GM19452 (cell line): ENCODE measurements around the gene OOSP2.
"Not testable (repeated sequence)": the region's sequence is repeated elsewhere in the genome, so short reads cannot be mapped to it uniquely, and the experiment has no call there.

Source experiments
- ATAC-seq: cut with Tn5 transposase; IDR thresholded peaks from one replicate; pipeline ENCODE4 v1.9.1; 2021; ENCODE audit not compliant: unreplicated experiment

The OOSP2 gene

GRCh38 chr11:60040109-60040508, at the start of gene OOSP2:
OOSP2 (plus strand) TSS chr11:60040409; CDS start chr11:60040460, 51 bp downstream.
- ATAC-seq = no peak

DNA sequence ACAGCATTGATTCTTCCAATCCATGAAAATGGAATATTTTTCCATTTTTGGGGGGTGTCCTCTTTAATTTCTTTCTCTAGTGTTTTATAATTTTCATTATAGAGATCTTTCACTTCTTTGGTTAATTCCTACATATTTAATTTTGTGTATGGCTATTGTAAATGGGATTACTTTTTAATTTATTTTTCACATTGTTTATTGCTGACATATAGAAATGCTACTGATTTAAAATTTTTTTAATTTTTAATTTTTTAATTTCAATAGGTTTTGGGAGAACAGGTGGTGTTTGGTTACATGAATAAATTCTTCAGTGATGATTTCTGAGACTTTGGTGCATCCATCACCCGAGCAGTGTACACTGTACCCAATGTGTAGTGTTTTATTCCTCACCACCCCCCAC, 49.8 kb upstream of the OOSP2 start:
- ATAC-seq = no peak

DNA sequence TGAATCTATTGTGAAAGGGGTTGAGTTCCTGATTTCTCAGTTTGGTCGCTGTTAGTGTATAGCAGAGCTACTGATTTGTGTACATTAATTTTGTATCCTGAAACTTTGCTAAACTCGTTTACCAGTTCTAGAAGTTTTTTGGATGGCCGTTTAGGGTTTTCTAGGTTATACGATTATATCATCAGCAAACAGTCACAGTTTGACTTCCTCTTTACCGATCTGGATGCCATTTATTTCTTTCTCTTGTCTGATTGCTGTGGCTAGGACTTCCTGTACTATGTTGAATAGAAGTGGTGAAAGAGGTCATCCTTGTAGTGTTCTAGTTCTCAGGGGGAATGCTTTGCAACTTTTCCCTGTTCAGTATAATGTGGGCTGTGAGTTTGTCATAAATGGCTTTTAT, 47.8 kb upstream of the OOSP2 start:
- no peak for ATAC-seq

- ATAC-seq = no peak
Observed at GRCh38 chr11:59997800-59998199, 42.4 kb upstream of the OOSP2 start.

DNA sequence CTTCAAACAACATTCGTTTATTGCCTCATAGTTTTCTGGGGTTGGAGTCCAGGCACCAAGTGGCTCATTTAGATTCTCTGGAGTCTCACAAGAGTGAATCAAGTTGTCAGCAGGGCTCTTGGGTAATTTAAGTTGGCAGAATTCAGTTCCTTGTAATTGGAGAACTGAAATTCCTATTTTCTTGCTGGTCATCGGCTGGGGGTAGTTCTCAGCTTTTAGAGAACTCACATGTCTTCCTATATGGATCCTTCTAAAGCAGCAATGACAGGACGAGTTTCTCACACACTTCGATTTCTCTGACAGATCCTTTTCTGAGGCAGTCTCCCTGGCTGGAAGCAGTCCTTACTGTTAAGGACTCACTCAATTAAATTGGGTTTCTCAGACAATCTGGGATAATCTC, 40.5 kb upstream of the OOSP2 start:
- no peak for ATAC-seq

- ATAC-seq = no peak
Observed at GRCh38 chr11:60003729-60004128, 36.5 kb upstream of the OOSP2 start.

GRCh38 chr11:60005360-60005759, 34.8 kb upstream of the OOSP2 start:
- ATAC-seq = no peak

GRCh38 chr11:60016881-60017280, 23.3 kb upstream of the OOSP2 start, which contains the start of gene OOSP4B:
OOSP4B (plus strand) TSS chr11:60017181.
- ATAC-seq = no peak

DNA sequence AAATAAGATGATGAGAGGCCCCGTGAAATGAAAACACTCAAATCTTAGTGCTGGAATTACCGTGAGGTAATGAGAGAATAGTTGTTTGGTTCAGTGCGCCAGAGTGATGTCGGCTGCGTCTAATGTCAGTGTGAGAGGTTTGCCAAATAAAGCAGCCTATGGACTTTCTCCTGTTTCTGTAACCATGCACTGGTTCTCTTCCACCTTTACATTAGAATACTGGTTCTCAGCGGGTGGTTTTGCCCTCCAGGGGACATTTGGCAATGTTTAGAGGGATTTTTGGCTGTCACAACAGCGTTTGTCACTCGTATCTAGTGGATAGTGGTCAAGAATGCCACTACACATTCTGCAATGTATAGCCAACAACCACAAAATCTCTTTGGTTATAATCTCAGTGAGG, 22.2 kb upstream of the OOSP2 start:
- ATAC-seq = no peak

DNA sequence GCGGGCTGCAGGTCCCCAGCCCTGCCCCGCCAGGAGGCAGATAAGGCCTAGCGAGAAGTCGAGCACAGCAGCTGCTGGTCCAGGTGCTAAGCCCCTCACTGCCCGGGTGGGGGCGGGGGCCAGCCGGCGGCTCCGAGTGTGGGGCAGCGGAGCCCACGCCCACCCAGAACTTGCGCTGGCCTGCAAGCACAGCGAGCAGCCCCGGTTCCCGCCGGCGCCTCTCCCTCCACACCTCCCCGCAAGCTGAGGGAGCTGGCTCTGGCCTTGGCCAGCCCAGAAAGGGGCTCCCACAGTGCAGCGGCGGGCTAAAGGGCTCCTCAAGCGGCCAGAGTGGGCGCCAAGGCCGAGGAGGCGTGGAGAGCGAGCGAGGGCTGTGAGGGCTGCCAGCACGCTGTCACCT, 19.8 kb upstream of the OOSP2 start:
- ATAC-seq = not testable (repeated sequence)

DNA sequence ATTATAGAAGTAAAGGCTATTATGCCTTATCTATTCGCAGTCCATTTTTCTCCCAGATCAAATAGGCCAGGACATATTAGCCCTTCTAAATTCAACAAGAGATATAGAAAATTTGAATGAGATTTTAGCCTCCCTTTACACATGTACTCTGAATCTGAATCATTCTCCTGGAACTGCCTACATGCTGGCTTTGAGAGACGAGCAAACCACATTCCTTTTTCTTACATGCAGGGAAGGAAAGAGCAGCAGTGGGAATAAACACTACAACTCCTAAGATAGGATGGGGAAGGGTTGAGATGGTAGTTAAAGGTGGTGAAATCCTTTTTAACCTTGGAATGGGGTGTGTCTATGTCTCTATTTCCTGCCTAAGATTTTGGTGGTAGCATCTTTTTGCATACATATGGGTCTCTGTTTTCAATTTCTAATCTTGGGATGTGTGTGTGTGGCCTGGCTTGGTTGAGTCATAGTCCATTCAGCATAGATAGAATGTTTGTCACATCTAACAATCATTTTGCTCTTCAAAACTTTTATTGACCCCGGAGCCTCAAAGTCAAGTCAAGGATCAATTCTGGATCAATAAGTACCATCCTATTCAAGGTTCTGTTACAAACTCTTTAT, 11.1 kb upstream of the OOSP2 start:
- ATAC-seq = no peak

DNA sequence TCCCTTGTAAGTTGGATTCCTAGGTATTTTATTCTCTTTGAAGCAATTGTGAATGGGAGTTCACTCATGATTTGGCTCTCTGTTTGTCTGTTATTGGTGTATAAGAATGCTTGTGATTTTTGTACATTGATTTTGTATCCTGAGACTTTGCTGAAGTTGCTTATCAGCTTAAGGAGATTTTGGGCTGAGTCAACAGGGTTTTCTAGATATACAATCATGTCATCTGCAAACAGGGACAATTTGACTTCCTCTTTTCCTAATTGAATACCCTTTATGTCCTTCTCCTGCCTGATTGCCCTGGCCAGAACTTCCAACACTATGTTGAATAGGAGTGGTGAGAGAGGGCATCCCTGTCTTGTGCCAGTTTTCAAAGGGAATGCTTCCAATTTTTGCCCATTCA, 10.2 kb downstream of the OOSP2 start:
- ATAC-seq = not testable (repeated sequence)

DNA sequence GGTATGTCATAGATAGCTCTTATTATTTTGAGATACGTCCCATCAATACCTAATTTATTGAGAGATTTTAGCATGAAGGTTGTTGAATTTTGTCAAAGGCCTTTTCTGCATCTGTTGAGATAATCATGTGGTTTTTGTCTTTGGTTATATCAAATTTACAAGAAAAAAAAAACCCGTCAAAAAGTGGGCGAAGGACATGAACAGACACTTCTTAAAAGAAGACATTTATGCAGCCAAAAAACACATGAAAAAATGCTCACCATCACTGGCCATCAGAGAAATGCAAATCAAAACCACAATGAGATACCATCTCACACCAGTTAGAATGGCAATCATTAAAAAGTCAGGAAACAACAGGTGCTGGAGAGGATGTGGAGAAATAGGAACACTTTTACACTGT, 10.6 kb downstream of the OOSP2 start:
- ATAC-seq = not testable (repeated sequence)

DNA sequence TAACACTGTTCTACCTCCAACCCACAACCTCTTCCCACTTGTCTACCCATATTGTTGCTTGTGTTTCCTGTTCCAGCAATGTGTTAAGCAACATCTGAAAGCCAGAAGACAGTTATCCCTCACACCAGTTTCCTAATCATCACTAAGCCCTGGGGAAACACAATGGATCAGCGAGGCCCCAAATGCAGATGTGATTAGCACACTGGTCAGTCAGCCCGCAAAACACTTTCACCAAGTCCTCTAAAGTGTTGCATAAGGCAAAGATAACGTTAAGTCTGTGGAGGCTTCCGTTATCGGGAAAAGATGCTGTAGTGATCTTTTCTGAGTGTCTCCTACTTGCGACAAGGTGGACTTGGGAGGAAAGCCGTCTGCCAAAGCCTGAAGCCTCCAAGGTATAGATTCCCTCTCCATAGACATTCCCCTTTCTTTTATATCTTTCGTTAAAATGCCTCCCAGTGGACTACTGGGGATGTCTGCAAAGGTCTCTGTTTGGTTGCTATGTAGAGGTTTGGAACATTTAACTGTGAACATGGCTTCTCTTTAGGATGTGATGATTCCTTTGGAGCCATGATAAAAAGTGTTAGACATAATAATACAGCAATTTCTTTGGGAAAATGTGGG, 16.2 kb downstream of the OOSP2 start, which contains the start of gene MS4A3:
Gene MS4A3, plus strand, starts transcription at position 317 of the 621 bp plus-strand sequence. CDS start 4,496 bp downstream, outside the sequence.
- no peak for ATAC-seq

GRCh38 chr11:60059052-60059451, 18.8 kb downstream of the OOSP2 start:
- ATAC-seq = no peak

DNA sequence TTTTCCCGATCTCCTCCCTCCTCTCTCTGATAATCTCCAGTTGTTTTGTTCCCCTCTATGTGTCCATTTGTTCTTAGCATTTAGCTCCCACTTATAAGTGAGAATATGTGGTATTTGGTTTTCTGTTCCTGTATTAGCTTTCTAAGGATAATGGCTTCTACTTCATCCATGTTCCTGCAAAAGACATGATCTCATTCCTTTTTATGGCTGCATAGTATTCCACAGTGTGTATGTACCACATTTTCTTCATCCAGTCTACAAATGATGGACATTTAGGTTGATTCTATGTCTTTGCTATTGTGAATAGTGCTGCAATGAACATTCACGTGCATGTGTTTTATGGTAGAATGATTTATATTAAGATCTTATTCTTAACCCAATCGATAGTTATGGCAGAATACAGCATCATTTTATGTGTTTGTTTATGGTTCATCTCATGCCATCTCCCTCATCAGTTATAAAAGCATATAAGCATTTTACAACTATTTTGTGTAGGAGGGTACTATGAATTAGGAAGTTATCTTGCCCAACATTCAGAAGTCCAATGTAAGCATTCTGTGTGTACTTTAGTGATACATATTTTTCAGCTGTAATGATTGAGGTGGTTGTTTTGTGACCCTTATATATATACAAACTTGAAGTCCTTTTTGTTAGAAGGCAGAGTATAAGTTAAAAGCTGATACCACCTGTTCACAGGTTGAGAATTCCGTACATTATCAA, 19.5 kb downstream of the OOSP2 start:
- no peak for ATAC-seq

DNA sequence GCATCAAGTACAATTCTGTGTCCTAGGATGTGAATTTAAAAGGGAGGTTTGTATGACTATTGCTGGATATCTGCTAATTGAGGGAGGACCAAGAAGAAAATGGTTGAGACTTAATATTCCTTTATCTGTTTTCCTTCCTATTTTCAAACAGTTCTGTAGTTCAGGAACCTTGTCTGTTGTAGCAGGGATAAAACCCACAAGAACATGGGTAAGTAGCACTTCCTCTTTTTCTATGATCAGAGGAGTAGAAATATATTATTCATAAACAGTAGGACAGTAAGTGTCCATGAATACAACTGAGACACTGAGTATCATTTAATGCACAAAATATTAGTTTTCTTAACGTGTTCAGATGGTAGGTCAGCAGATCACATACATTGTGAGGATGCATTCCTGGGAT, 23.9 kb downstream of the OOSP2 start:
- no peak for ATAC-seq

- no peak for ATAC-seq
Observed at GRCh38 chr11:60065801-60066200, 25.6 kb downstream of the OOSP2 start.

- no peak for ATAC-seq
Observed at GRCh38 chr11:60069450-60069849, 29.2 kb downstream of the OOSP2 start.

- not testable (repeated sequence) for ATAC-seq
Observed at GRCh38 chr11:60071644-60072043, 31.4 kb downstream of the OOSP2 start.

DNA sequence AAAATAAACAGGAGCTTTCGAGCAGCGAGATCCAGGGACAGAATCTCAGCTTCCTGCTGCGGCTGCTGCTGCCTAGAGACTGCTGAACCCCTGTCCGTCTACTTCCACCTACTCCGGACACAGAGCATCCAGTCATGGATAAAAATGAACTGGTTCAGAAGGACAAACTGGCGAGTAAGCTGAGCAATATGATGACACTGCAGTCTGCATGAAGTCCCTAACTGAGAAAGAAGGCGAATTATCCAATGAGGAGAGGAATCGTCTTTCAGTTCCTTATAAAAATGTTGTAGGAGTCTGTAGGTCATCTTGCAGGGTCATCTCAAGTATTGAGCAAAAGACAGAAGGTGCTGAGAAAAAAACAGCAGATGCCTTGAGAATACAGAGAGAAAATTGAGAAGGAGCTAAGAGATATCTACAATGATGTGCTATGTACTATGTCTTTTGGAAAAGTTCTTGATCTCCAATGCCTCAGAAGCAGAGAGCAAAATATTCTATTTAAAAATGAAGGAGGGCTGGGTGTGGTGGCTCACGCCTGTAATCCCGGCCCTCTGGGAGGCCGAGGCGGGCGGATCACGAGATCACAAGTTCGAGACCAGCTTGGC, 37.1 kb downstream of the OOSP2 start:
- ATAC-seq = no peak

GRCh38 chr11:60077981-60078380, 37.8 kb downstream of the OOSP2 start:
- no peak for ATAC-seq
